K562 (cell line): ENCODE results near the gene SEMA3F. TPM values are rescaled to one million over a fixed set of nuclear protein-coding genes. Genes with fewer than 3 reads are reported as not detected.
A peak's percentile ranks its signal among the peaks of the same experiment; 100 is the strongest.

ENCODE experiments used
- ATAC-seq: fragments of 200-7000 bp; cut with Tn5 transposase; 3 replicates; pipeline ENCODE4 v1.9.1; 2020; ENCODE audit warnings: moderate library complexity
- BruUV-seq: library from RNA; stranded (reverse); fragments of 400-500 nt; replicated peaks from 2 replicates; lab custom pipeline; 2021; lab: Mats Ljungman, UMichigan
- CTCF ChIA-PET: fragments of 300-600 bp; formaldehyde crosslinking; extraction: SDS; loops from one replicate; lab custom pipeline; 2021; ENCODE audit warnings: low intra/inter-chr PET ratio; lab: Yijun Ruan, JAX
- POLR2A ChIA-PET: fragments of 300-600, 350-650 bp; sonication (Branson Sonifier 250); formaldehyde crosslinking; extraction: SDS; loops from one replicate; lab custom pipeline; 2021; ENCODE audit warnings: antibody characterized with exemption, inconsistent platforms; lab: Yijun Ruan, JAX
- DNase-seq, 4 experiments: peaks; one replicate each; pipeline versions ENCODE4 v3.0.0 to v3.0.0-alpha.2; 2011 to 2018; ENCODE audit warnings: low spot score in 3 of 4, mixed read lengths in 3 of 4; ENCODE audit errors: extremely low read depth in 1 of 4
- FAIRE-seq: peaks from 2 replicates; lab custom pipeline; 2011; peaks lifted over from hg19 to GRCh38; lab: Jason Lieb, UNC
- H2AFZ ChIP-seq: 2 replicates; pipeline ENCODE4 v1.6.0; 2011; ENCODE audit warnings: low read depth, low read length, control low read depth, inconsistent platforms
- H3K27ac ChIP-seq: fragments of 200-600 bp; 3 replicates; pipeline ENCODE4 v1.8.0; 2011; ENCODE audit warnings: low read depth, mild to moderate bottlenecking, control low read depth, inconsistent platforms, low read length, moderate library complexity, mixed read lengths; ENCODE audit errors: extremely low read depth
- H3K27me3 ChIP-seq, 2 experiments: fragments of 300-600 bp in 1 of 2; 2 replicates in 1 of 2; 3 replicates in 1 of 2; pipeline versions ENCODE4 v1.6.0 to v1.8.0; 2011; ENCODE audit warnings: inconsistent platforms in 2 of 2, low read length in 2 of 2, mild to moderate bottlenecking in 1 of 2, mixed read lengths in 1 of 2, moderate library complexity in 1 of 2; ENCODE audit not compliant: control insufficient read depth in 2 of 2, insufficient read depth in 2 of 2
- H3K36me3 ChIP-seq: fragments of 300-600 bp; 3 replicates; pipeline ENCODE4 v1.8.0; 2011; ENCODE audit warnings: mild to moderate bottlenecking, low read length, inconsistent platforms; ENCODE audit not compliant: control insufficient read depth, insufficient read depth
- H3K4me1 ChIP-seq, 2 experiments: fragments of 200-600 bp in 1 of 2; replicated peaks in 1 of 2; 2 replicates in 1 of 2; 3 replicates in 1 of 2; pipeline versions ENCODE4 v1.5.1 to v1.8.0; 2011; ENCODE audit warnings: inconsistent platforms in 2 of 2, low read length in 2 of 2, mild to moderate bottlenecking in 1 of 2, mixed read lengths in 1 of 2, moderate library complexity in 1 of 2; ENCODE audit not compliant: control insufficient read depth in 2 of 2, insufficient read depth in 2 of 2
- H3K4me2 ChIP-seq: 2 replicates; pipeline ENCODE4 v1.6.1; 2011; ENCODE audit warnings: low read length, control low read depth, inconsistent platforms, mixed read lengths; ENCODE audit not compliant: insufficient read depth
- H3K4me3 ChIP-seq: fragments of 200-600 bp; sonication (generic), shearing (Covaris generic); 2 replicates; pipeline ENCODE4 v1.5.1; 2016; ENCODE audit warnings: control low read depth, inconsistent platforms
- H3K79me2 ChIP-seq: fragments of 200-600 bp; 3 replicates; pipeline ENCODE4 v1.8.0; 2011; ENCODE audit warnings: low read length, inconsistent platforms; ENCODE audit not compliant: control insufficient read depth, insufficient read depth
- H3K9ac ChIP-seq, 2 experiments: 2 replicates each; pipeline versions ENCODE4 v1.6.0 to v1.6.1; 2011; ENCODE audit warnings: low read depth in 2 of 2, low read length in 2 of 2, control low read depth in 1 of 2, inconsistent platforms in 1 of 2, mild to moderate bottlenecking in 1 of 2, mixed read lengths in 1 of 2; ENCODE audit not compliant: insufficient read depth in 1 of 2
- H3K9me1 ChIP-seq: one replicate; pipeline ENCODE4 v1.6.0; 2011; ENCODE audit warnings: inconsistent platforms, mild to moderate bottlenecking, low read length, moderate library complexity; ENCODE audit not compliant: control insufficient read depth, insufficient read depth
- H3K9me3 ChIP-seq: replicated peaks from 2 replicates; pipeline ENCODE4 v1.5.1; 2011; ENCODE audit warnings: low read depth, low read length, inconsistent platforms; ENCODE audit not compliant: control insufficient read depth, insufficient read depth
- H4K20me1 ChIP-seq: replicated peaks from 2 replicates; pipeline ENCODE4 v1.6.1; 2011; ENCODE audit warnings: low read length, inconsistent platforms, mixed read lengths; ENCODE audit not compliant: control insufficient read depth, insufficient read depth
- CREM ChIP-seq: IDR thresholded peaks from 2 replicates; pipeline ENCODE4 v1.6.1; 2014; ENCODE audit warnings: antibody characterized with exemption, low read depth
- EGR1 ChIP-seq: fragments of 450-650 bp; conservative IDR thresholded peaks from 2 replicates; pipeline ENCODE4 v1.6.1; 2017; ENCODE audit warnings: mild to moderate bottlenecking
- HDGF ChIP-seq: fragments of 450-650 bp; IDR thresholded peaks from 2 replicates; pipeline ENCODE4 v1.6.1; 2016
- POLR2AphosphoS2 ChIP-seq: IDR thresholded peaks from 2 replicates; pipeline ENCODE4 v1.6.1; 2012; ENCODE audit warnings: low read length, improper control_type of control experiment
- PRPF4 ChIP-seq: fragments of 200-400 bp; formaldehyde crosslinking; IDR thresholded peaks from one replicate; pipeline ENCODE4 v1.6.1; 2017; ENCODE audit warnings: low read length, low read depth, mild to moderate bottlenecking; ENCODE audit not compliant: insufficient read depth, poor library complexity, severe bottlenecking
- RBFOX2 ChIP-seq: fragments of 200-400 bp; formaldehyde crosslinking; IDR thresholded peaks from 2 replicates; pipeline ENCODE4 v1.6.1; 2017; ENCODE audit warnings: low read depth, mild to moderate bottlenecking, low read length, moderate library complexity
- RFX1 ChIP-seq: fragments of 450-650 bp; IDR thresholded peaks from 2 replicates; pipeline ENCODE4 v1.6.1; 2016; ENCODE audit warnings: mild to moderate bottlenecking, moderate library complexity
- SMAD1 ChIP-seq: fragments of 150-350 bp; IDR thresholded peaks from 2 replicates; pipeline ENCODE4 v1.6.1; 2014; ENCODE audit warnings: low read length, low read depth; ENCODE audit not compliant: partially characterized antibody
- SRF ChIP-seq, 2 experiments: fragments of 250-450, 450-650 bp in 1 of 2; sonication (Bioruptor Pico) in 1 of 2; sonication (generic) in 1 of 2; formaldehyde crosslinking; IDR thresholded peaks; 2 replicates each; pipeline versions ENCODE4 v1.5.0 to v1.5.1; 2020 to 2022; ENCODE audit warnings: mild to moderate bottlenecking in 1 of 2, missing genetic modification reagents in 1 of 2
- TOE1 ChIP-seq, 2 experiments: fragments of 450-650 bp in 1 of 2; sonication (generic) in 1 of 2; formaldehyde crosslinking in 1 of 2; IDR thresholded peaks; 2 replicates each; pipeline versions ENCODE4 v1.7.1 to v1.8.0; 2016 to 2022; ENCODE audit warnings: borderline replicate concordance in 2 of 2, mild to moderate bottlenecking in 2 of 2, antibody characterized with exemption in 1 of 2, inconsistent platforms in 1 of 2, low read depth in 1 of 2, missing genetic modification reagents in 1 of 2, moderate library complexity in 1 of 2
- USF1 ChIP-seq: sonication (generic); formaldehyde crosslinking; IDR thresholded peaks from 2 replicates; pipeline ENCODE4 v1.9.0; 2022; ENCODE audit warnings: mild to moderate bottlenecking, missing genetic modification reagents
- VEZF1 ChIP-seq: fragments of 200-800 bp; sonication (Bioruptor generic); IDR thresholded peaks from 2 replicates; pipeline ENCODE4 v1.6.1; 2017; ENCODE audit warnings: missing genetic modification characterization, missing compliant biosample characterization
- ZBTB9 ChIP-seq: fragments of 450-650 bp; formaldehyde crosslinking; IDR thresholded peaks from 2 replicates; pipeline ENCODE4 v1.4.0; 2020; ENCODE audit warnings: mild to moderate bottlenecking, moderate library complexity
- ZNF584 ChIP-seq: fragments of 200-800 bp; sonication (Bioruptor generic); IDR thresholded peaks from 2 replicates; pipeline ENCODE4 v1.6.1; 2016; ENCODE audit warnings: low read depth, mild to moderate bottlenecking, missing genetic modification characterization, missing compliant biosample characterization
- WGBS: fragments of 100-300 bp; shearing (Covaris generic); methylation state at CpG from one replicate; pipeline ENCODE4 v1.1.6; 2016; ENCODE audit warnings: low coverage, mixed read lengths; ENCODE audit not compliant: insufficient coverage; ENCODE audit errors: missing lambda C conversion rate; 5-methylcytosine and 5-hydroxymethylcytosine counted together
- in situ Hi-C: fragments of 300-500 bp; cut with MboI; formaldehyde crosslinking; loops from 4 replicates; pipeline ENCODE4 v1.15.0; 2018; ENCODE audit warnings: inconsistent platforms, mixed read lengths
- intact Hi-C: fragments of 100-400 bp; cut with micrococcal nuclease; formaldehyde crosslinking; loops from 2 replicates; pipeline ENCODE4 v1.14.2; 2022
- polyA plus RNA-seq, 8 experiments: library from polyadenylated mRNA; depleted of rRNA in 4 of 8; stranded (reverse) in 5 of 8; unstranded in 3 of 8; fragments of >200 nt; fragmentation: Nextera tagmentation in 2 of 8; fragmentation: Illumina TruSeq in 1 of 8; extraction: Ambion mirVana in 2 of 8; extraction: Trizol in 1 of 8; gene quantifications; 2 replicates each; pipeline versions ENCODE4 v1.2.1 to v1.2.3, GENCODE V29; 2011 to 2014; ENCODE audit warnings: inconsistent platforms in 1 of 8, missing spikeins in 1 of 8
- total RNA-seq, 7 experiments: library from RNA; depleted of rRNA in 6 of 7; stranded (reverse); fragments of >200 nt in 6 of 7; fragmentation: Illumina TruSeq in 2 of 7; extraction: Trizol in 2 of 7; gene quantifications; 2 replicates each; pipeline versions ENCODE4 v1.2.1 to v1.2.3, GENCODE V29; 2011 to 2021; ENCODE audit warnings: low replicate concordance in 1 of 7
- TF ChIP-seq, protein P1 (sequence below): fragments of 450-650 bp; IDR thresholded peaks from 2 replicates; pipeline ENCODE4 v1.6.1; 2016
- TF ChIP-seq, protein P2 (sequence below): fragments of 450-650 bp; IDR thresholded peaks from 2 replicates; pipeline ENCODE4 v1.6.1; 2016; ENCODE audit warnings: missing biosample characterization, missing genetic modification characterization

The SEMA3F gene
- total and polyA plus RNA-seq, 9 of the 15 experiments (the other 6 are each of a cell fraction or from before 2014, with no cell fraction given): 0.58 to 3.0 (median 2.0) TPM; not detected in 2

GRCh38 chr3:50170689-50171088 lies 15.6 kb downstream of the SEMA3F start:
- H3K27me3 ChIP-seq: no peaks in the 10 kb centered on the region
- no peak overlapping the region for H3K4me2 ChIP-seq
- 23% methylated on average over 6 of the region's 10 CpGs for WGBS
- H2AFZ ChIP-seq: peak overlapping the region; percentile 31; the same call in 1 of the 2 replicates
- H3K9ac ChIP-seq: peak overlapping the region in 1 of 2 experiments; percentile 35; a peak in 1 of 4 replicates
- in situ Hi-C loops (no loop called here), intact Hi-C loops (no loop called here)
- no TSS peak for BruUV-seq
- H3K36me3 ChIP-seq: no peaks in the 10 kb centered on the region
- no peaks in the 10 kb centered on the region for H3K9me1 ChIP-seq
- no peak for FAIRE-seq
- peaks cover 0 to 41% of the 10 kb centered on the region in 2 experiments; a peak in 3 of 5 replicates for H3K4me1 ChIP-seq
- no peaks in the 10 kb centered on the region for H3K79me2 ChIP-seq
- H3K27ac ChIP-seq: no peak overlapping the region; the same call in 2 of the 3 replicates
- POLR2A ChIA-PET: interaction anchor here (0.9 kb wide), 1 partner anchor 34 kb away, joined by 4 read pairs; no protein-coding TSS in a partner anchor
- no peaks in the 10 kb centered on the region for H3K9me3 ChIP-seq
- DNase-seq: peak; percentile 38 to 47 (median 45)
- CTCF ChIA-PET: no interaction called here
- ATAC-seq: peak; percentile 63
- H3K4me3 ChIP-seq: no peak overlapping the region
- H4K20me1 ChIP-seq: no peaks in the 10 kb centered on the region
- peak; percentile 70 for TF ChIP-seq USF1 (CRISPR knock-in tag)
- TF ChIP-seq, protein P1, sequence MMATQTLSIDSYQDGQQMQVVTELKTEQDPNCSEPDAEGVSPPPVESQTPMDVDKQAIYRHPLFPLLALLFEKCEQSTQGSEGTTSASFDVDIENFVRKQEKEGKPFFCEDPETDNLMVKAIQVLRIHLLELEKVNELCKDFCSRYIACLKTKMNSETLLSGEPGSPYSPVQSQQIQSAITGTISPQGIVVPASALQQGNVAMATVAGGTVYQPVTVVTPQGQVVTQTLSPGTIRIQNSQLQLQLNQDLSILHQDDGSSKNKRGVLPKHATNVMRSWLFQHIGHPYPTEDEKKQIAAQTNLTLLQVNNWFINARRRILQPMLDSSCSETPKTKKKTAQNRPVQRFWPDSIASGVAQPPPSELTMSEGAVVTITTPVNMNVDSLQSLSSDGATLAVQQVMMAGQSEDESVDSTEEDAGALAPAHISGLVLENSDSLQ: no peak
- TF ChIP-seq ZNF584 (CRISPR knock-in tag): peak; percentile 52; the same call in 1 of the 2 replicates
- TF ChIP-seq RFX1: peak; percentile 59
- peak; percentile 85 for TF ChIP-seq CREM
- TF ChIP-seq VEZF1 (CRISPR knock-in tag): peak; percentile 28; the same call in 1 of the 2 replicates
- TF ChIP-seq RBFOX2: 0 out of 2 replicates have a peak, but pooled peaks have one; percentile 26
- TF ChIP-seq POLR2AphosphoS2: no peak
- TF ChIP-seq TOE1 (IDR thresholded peaks at IDR 0.05; ENCODE audit: borderline replicate concordance): peak; percentile 40; the same call in 1 of the 2 replicates
- no peak for TF ChIP-seq TOE1 (CRISPR knock-in tag; IDR thresholded peaks at IDR 0.05; ENCODE audit: borderline replicate concordance, low read depth)
- no peak for TF ChIP-seq SRF (CRISPR knock-in tag; IDR thresholded peaks at IDR 0.05)
- TF ChIP-seq, protein P2, sequence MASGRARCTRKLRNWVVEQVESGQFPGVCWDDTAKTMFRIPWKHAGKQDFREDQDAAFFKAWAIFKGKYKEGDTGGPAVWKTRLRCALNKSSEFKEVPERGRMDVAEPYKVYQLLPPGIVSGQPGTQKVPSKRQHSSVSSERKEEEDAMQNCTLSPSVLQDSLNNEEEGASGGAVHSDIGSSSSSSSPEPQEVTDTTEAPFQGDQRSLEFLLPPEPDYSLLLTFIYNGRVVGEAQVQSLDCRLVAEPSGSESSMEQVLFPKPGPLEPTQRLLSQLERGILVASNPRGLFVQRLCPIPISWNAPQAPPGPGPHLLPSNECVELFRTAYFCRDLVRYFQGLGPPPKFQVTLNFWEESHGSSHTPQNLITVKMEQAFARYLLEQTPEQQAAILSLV: no peak
- TF ChIP-seq HDGF: no peak
- no peak for TF ChIP-seq EGR1
- TF ChIP-seq SMAD1: no peak
- TF ChIP-seq PRPF4: no peak
- TF ChIP-seq ZBTB9 (CRISPR knock-in tag): peak; percentile 76; the same call in 1 of the 2 replicates
